HEK293 (cell line): ENCODE data around the gene CTPS1.

Experiments
- AEBP2 ChIP-seq: fragments of 450-650 bp; formaldehyde crosslinking; IDR thresholded peaks from 2 replicates; pipeline ENCODE4 v1.5.1; 2016; ENCODE audit warnings: missing biosample characterization, missing genetic modification characterization, borderline replicate concordance
- GFI1B ChIP-seq: fragments of 450-650 bp; formaldehyde crosslinking; IDR thresholded peaks from 2 replicates; pipeline ENCODE4 v1.5.1; 2016; ENCODE audit warnings: missing biosample characterization, missing genetic modification characterization
- KLF1 ChIP-seq: fragments of 450-650 bp; formaldehyde crosslinking; IDR thresholded peaks from 2 replicates; pipeline ENCODE4 v1.5.1; 2016; ENCODE audit warnings: missing biosample characterization, missing genetic modification characterization
- KLF7 ChIP-seq: fragments of 450-650 bp; formaldehyde crosslinking; IDR thresholded peaks from 2 replicates; pipeline ENCODE4 v1.5.1; 2016; ENCODE audit warnings: missing biosample characterization, missing genetic modification characterization, borderline replicate concordance
- PRDM4 ChIP-seq: fragments of 450-650 bp; formaldehyde crosslinking; IDR thresholded peaks from 2 replicates; pipeline ENCODE4 v1.5.1; 2017; ENCODE audit warnings: missing biosample characterization, missing genetic modification characterization
- PRDM6 ChIP-seq: fragments of 450-650 bp; formaldehyde crosslinking; IDR thresholded peaks from 2 replicates; pipeline ENCODE4 v1.5.1; 2017; ENCODE audit warnings: missing biosample characterization, missing genetic modification characterization
- RBAK ChIP-seq: fragments of 450-650 bp; formaldehyde crosslinking; IDR thresholded peaks from 2 replicates; pipeline ENCODE4 v1.5.1; 2016; ENCODE audit warnings: missing biosample characterization, missing genetic modification characterization
- SCRT1 ChIP-seq: fragments of 450-650 bp; formaldehyde crosslinking; IDR thresholded peaks from 2 replicates; pipeline ENCODE4 v1.5.1; 2016; ENCODE audit warnings: missing biosample characterization, missing genetic modification characterization, borderline replicate concordance
- SCRT2 ChIP-seq: fragments of 450-650 bp; formaldehyde crosslinking; IDR thresholded peaks from 2 replicates; pipeline ENCODE4 v1.5.1; 2016; ENCODE audit warnings: missing biosample characterization, missing genetic modification characterization
- ZBTB17 ChIP-seq: fragments of 450-650 bp; formaldehyde crosslinking; IDR thresholded peaks from 2 replicates; pipeline ENCODE4 v1.5.1; 2016; ENCODE audit warnings: missing biosample characterization, missing genetic modification characterization
- ZBTB26 ChIP-seq: fragments of 450-650 bp; formaldehyde crosslinking; optimal IDR thresholded peaks from 2 replicates; pipeline ENCODE3; 2016; ENCODE audit warnings: missing biosample characterization, mild to moderate bottlenecking, missing genetic modification characterization
- ZFP69B ChIP-seq: fragments of 450-650 bp; formaldehyde crosslinking; IDR thresholded peaks from 2 replicates; pipeline ENCODE4 v1.5.1; 2016; ENCODE audit warnings: missing biosample characterization, missing genetic modification characterization
- ZNF114 ChIP-seq: fragments of 450-650 bp; formaldehyde crosslinking; IDR thresholded peaks from 2 replicates; pipeline ENCODE4 v1.5.0; 2017; ENCODE audit warnings: missing biosample characterization, missing genetic modification characterization
- ZNF169 ChIP-seq: fragments of 450-650 bp; formaldehyde crosslinking; IDR thresholded peaks from 2 replicates; pipeline ENCODE4 v1.5.1; 2016; ENCODE audit warnings: missing biosample characterization, missing genetic modification characterization
- ZNF174 ChIP-seq: fragments of 450-650 bp; formaldehyde crosslinking; IDR thresholded peaks from 2 replicates; pipeline ENCODE4 v1.5.0; 2017; ENCODE audit warnings: missing biosample characterization, mild to moderate bottlenecking, missing genetic modification characterization
- ZNF18 ChIP-seq: fragments of 450-650 bp; formaldehyde crosslinking; IDR thresholded peaks from 2 replicates; pipeline ENCODE4 v1.5.1; 2016; ENCODE audit warnings: missing biosample characterization, missing genetic modification characterization
- ZNF2 ChIP-seq: fragments of 450-650 bp; formaldehyde crosslinking; IDR thresholded peaks from 2 replicates; pipeline ENCODE4 v1.5.1; 2016; ENCODE audit warnings: missing biosample characterization, missing genetic modification characterization
- ZNF211 ChIP-seq: fragments of 450-650 bp; formaldehyde crosslinking; IDR thresholded peaks from 2 replicates; pipeline ENCODE4 v1.5.1; 2016; ENCODE audit warnings: low read depth, missing biosample characterization, missing genetic modification characterization
- ZNF248 ChIP-seq: fragments of 450-650 bp; formaldehyde crosslinking; IDR thresholded peaks from 2 replicates; pipeline ENCODE4 v1.5.1; 2017; ENCODE audit warnings: missing biosample characterization, missing genetic modification characterization
- ZNF26 ChIP-seq: fragments of 450-650 bp; formaldehyde crosslinking; IDR thresholded peaks from 2 replicates; pipeline ENCODE4 v1.5.1; 2016; ENCODE audit warnings: missing biosample characterization, missing genetic modification characterization
- ZNF350 ChIP-seq: fragments of 450-650 bp; formaldehyde crosslinking; IDR thresholded peaks from 2 replicates; pipeline ENCODE4 v1.5.0; 2017; ENCODE audit warnings: missing biosample characterization, mild to moderate bottlenecking, missing genetic modification characterization
- ZNF423 ChIP-seq: fragments of 450-650 bp; formaldehyde crosslinking; IDR thresholded peaks from 2 replicates; pipeline ENCODE4 v1.5.1; 2016; ENCODE audit warnings: missing biosample characterization, missing genetic modification characterization
- ZNF555 ChIP-seq: fragments of 450-650 bp; formaldehyde crosslinking; conservative IDR thresholded peaks from 2 replicates; pipeline ENCODE4 v1.5.1; 2017; ENCODE audit warnings: missing biosample characterization, mild to moderate bottlenecking, missing genetic modification characterization, inconsistent platforms
- ZNF558 ChIP-seq: fragments of 450-650 bp; formaldehyde crosslinking; IDR thresholded peaks from 2 replicates; pipeline ENCODE4 v1.5.1; 2016; ENCODE audit warnings: missing biosample characterization, missing genetic modification characterization
- ZNF621 ChIP-seq: fragments of 450-650 bp; formaldehyde crosslinking; IDR thresholded peaks from 2 replicates; pipeline ENCODE4 v1.5.1; 2017; ENCODE audit warnings: missing biosample characterization, missing genetic modification characterization
- ZNF654 ChIP-seq: fragments of 450-650 bp; formaldehyde crosslinking; IDR thresholded peaks from 2 replicates; pipeline ENCODE4 v1.5.1; 2016; ENCODE audit warnings: low read depth, missing biosample characterization, missing genetic modification characterization
- ZNF701 ChIP-seq: fragments of 450-650 bp; formaldehyde crosslinking; IDR thresholded peaks from 2 replicates; pipeline ENCODE4 v1.5.1; 2016; ENCODE audit warnings: missing biosample characterization, missing genetic modification characterization
- ZNF704 ChIP-seq: fragments of 450-650 bp; formaldehyde crosslinking; IDR thresholded peaks from 2 replicates; pipeline ENCODE4 v1.5.1; 2016; ENCODE audit warnings: missing biosample characterization, missing genetic modification characterization
- ZNF776 ChIP-seq: fragments of 450-650 bp; formaldehyde crosslinking; IDR thresholded peaks from 2 replicates; pipeline ENCODE4 v1.5.0; 2017; ENCODE audit warnings: missing biosample characterization, missing genetic modification characterization, borderline replicate concordance
- ZSCAN23 ChIP-seq: fragments of 450-650 bp; formaldehyde crosslinking; IDR thresholded peaks from 2 replicates; pipeline ENCODE4 v1.5.1; 2016; ENCODE audit warnings: missing biosample characterization, missing genetic modification characterization

Gene CTPS1

GRCh38 chr1:41003640-41004220, 24.2 kb downstream of the CTPS1 start (continued):
- TF ChIP-seq ZNF350 (tag by site-specific recombination): no peak
- no peak for TF ChIP-seq ZNF555
- TF ChIP-seq ZFP69B: 0 out of 2 replicates have a peak, but pooled peaks have one; percentile 30
- peak; percentile 30; the same call in 1 of the 2 replicates for TF ChIP-seq PRDM6 (tag by site-specific recombination)
- no peak for TF ChIP-seq ZNF18 (tag by site-specific recombination)
- TF ChIP-seq PRDM4 (tag by site-specific recombination): peak; percentile 37; the same call in 1 of the 2 replicates
- TF ChIP-seq ZSCAN23 (tag by site-specific recombination): no peak
- no peak for TF ChIP-seq ZNF248 (tag by site-specific recombination)
- no peak for TF ChIP-seq AEBP2 (tag by site-specific recombination)
- no peak for TF ChIP-seq KLF7 (tag by site-specific recombination)
- TF ChIP-seq ZNF654 (tag by site-specific recombination): peak; percentile 31; the same call in 1 of the 2 replicates
- TF ChIP-seq ZNF26: no peak
- no peak for TF ChIP-seq ZNF701 (tag by site-specific recombination)
- TF ChIP-seq ZNF704 (tag by site-specific recombination): no peak
- TF ChIP-seq RBAK (tag by site-specific recombination): no peak
- TF ChIP-seq ZNF211 (tag by site-specific recombination): no peak
- no peak for TF ChIP-seq ZNF114 (tag by site-specific recombination)
- TF ChIP-seq GFI1B: no peak
- peak; percentile 55; the same call in 1 of the 2 replicates for TF ChIP-seq ZNF2 (tag by site-specific recombination)
- no peak for TF ChIP-seq ZNF174 (tag by site-specific recombination)
- TF ChIP-seq ZNF776: no peak
- no peak for TF ChIP-seq ZNF558 (tag by site-specific recombination)
- peak; percentile 71 for TF ChIP-seq ZBTB17 (tag by site-specific recombination)
- TF ChIP-seq ZNF169 (tag by site-specific recombination): no peak
- TF ChIP-seq ZNF423 (tag by site-specific recombination): no peak; the same call in 1 of the 2 replicates
- TF ChIP-seq SCRT1 (tag by site-specific recombination): no peak
- TF ChIP-seq SCRT2: no peak
- 0 out of 2 replicates have a peak, but pooled peaks have one; percentile 12 for TF ChIP-seq KLF1 (tag by site-specific recombination)
- TF ChIP-seq ZBTB26: no peak
- no peak for TF ChIP-seq ZNF621
